HG03354 (cell line): Measurements from ENCODE around the gene PPIA.
"Not testable (repeated sequence)": the region's sequence is repeated elsewhere in the genome, so short reads cannot be mapped to it uniquely, and the experiment has no call there.

Experiments used
- ATAC-seq: cut with Tn5 transposase; IDR thresholded peaks from one replicate; pipeline ENCODE4 v1.9.1; 2021; ENCODE audit warnings: mild to moderate bottlenecking; ENCODE audit not compliant: unreplicated experiment, poor library complexity, severe bottlenecking

Gene PPIA

GRCh38 chr7:44783407-44783806 is 13.1 kb upstream of the PPIA start:
- no peak for ATAC-seq

GRCh38 chr7:44784364-44784763 is 12.1 kb upstream of the PPIA start:
- no peak for ATAC-seq

DNA sequence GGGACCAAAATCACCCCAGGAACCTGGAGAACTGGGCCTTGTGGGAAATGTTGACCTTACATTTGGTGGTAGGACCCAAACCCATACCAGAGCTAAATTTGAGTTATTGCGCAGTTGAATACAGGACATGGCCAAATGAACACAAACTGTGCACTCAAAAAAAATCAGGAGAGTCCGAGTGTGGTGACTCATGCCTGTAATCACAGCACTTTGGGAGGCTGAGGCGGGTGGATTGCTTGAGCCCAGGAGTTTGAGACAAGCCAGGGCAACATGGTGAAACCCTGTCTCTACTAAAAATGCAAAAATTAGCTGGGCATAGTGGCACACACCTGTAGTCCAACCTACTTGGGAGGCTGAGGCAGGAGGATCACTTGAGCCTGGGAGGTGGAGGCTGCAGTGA is 11.3 kb upstream of the PPIA start:
- ATAC-seq: not testable (repeated sequence)

DNA sequence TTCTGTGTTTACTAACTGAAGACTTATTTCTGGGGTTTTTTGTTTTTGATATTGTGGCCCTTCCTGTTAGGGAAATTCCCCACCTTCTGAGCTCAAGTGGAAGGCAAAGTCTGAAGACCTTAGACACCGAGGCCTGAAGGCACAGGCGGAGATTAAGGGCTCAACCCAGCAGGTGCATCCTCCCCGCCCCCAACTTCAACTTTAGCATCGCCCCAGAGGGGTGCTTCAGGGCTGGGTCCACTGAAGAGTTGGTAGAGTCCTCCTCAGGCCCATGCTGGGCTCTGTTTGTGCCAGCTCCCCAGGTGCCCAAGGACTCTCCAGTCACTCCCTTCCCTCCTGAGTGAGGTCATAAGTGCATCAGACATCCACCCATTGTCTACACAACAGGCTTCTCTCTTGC is 9.4 kb upstream of the PPIA start:
- no peak for ATAC-seq

- ATAC-seq: no peak
These were observed 8.7 kb upstream of the PPIA start for GRCh38 chr7:44787762-44788161.

- ATAC-seq: no peak
These were observed 6.5 kb upstream of the PPIA start for GRCh38 chr7:44789990-44790389.

DNA sequence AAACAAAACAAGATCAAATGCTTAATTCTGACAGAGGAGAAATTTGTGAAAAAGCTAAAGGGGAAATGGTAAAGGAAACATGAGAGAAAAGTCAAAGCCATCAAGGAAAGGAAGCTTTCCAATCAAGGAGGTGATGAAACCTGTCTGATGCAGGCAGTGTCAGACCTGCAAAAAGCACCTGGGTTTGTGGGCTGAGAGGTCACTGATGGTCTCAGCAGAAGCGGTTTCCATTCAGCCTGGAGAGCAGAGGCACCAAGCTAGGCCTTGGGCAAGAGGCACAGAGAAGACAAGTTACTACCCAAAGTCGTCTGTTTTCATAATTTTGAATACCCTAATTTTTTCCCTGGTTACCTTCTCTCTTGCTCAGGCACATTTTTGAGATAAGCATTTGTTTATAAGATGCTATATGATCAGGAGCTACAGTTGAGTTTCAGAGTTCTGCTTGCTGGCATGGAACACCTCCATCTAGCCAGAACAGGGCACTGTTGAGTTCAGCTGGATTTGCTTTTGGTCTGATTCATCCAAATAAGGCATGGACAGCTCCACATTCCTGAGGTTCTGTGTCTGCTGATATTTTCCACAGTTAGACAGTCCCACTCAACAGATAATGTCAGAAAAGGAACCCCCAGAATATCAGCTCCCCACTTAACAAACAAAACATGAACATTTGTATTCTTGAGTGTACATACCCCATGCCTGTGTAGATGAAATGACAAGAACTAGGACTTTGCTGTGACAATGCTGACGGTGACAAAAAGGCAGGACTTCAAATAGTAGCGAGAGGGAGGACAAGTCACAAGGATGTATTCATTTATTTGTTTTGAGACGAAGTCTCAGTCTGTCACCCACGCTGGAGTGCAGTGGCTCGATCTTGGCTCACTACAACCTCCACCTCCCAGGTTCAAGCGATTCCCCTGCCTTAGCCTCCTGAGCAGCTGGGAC is 4.9 kb upstream of the PPIA start:
- ATAC-seq: no peak

GRCh38 chr7:44793919-44794318 is 2.6 kb upstream of the PPIA start:
- no peak for ATAC-seq

- no peak for ATAC-seq
These were observed 2.1 kb upstream of the PPIA start for GRCh38 chr7:44794331-44794730.

DNA sequence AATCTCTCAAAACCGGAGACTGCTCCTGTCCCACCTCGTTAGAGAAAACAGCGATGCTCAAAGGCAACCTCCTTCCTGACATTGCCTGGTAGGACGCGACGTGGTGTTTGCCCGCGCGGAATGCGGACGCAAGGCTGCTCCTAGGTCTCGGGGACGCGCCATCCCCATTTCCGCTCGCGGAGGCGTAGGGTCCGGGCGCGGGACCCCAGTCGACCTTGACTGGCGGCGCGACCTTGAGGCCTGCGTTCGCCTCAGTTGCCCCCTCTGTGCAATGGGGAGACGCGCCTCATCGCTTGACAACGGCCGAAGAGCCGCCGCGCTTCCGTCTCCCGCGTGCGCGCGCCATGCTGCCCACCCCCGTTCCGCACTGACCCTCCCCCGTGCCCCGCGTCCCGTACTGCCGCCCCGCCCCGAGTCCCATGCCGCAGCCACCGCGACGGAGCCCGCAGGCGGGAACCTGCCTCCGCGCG is 412 bp upstream of the PPIA start:
- ATAC-seq: peak; percentile 35

DNA sequence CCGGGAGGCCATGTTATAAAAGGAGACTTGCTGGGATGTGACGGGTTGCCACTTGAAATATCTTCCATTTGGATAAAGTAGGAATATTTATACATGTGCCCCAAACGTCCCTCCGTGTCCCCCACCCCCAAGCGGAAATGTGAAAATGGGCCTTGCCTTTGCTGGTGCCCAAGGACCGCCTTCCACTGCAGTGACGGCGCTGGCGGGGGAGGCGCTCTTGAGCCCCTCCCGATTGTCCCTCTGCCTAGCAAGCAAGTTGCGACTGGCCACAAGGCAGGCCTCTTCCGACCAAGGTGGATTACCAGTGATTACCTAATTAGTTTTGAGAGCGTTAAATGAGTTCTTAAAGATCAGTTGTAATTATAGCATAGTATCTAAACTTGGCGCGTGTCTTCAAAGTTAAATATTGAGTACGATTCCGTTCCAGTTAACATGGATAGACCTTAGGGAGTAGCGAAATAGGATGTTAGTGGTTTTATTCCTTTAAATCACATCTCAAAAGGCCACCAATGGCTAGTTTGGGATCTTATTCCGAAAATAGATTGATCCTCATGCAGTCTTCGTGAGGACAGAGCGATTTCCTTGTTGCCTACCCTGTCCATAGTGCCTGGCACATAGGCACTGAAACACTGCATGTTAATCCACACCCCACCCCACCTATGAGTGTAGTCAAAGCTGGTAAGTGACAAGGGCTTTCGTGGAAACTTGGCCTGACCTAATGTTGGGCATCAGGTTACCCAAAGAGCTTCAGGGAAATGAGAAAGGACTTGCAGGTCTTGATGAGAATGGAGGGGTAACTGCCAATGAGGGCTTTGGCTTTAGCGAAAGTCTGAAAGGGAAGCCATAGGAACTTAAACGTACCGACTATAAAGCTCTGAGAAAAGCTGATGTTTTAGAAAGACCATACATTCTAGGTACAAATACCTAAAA is 1.1 kb downstream of the PPIA start:
- peak; percentile 53 for ATAC-seq

GRCh38 chr7:44798649-44799305 is 2.3 kb downstream of the PPIA start:
- ATAC-seq: no peak

- ATAC-seq: no peak
These were observed 3.5 kb downstream of the PPIA start for GRCh38 chr7:44799939-44800338.

- no peak for ATAC-seq
These were observed 5.4 kb downstream of the PPIA start for GRCh38 chr7:44801890-44802289.

- no peak for ATAC-seq
These were observed 6.0 kb downstream of the PPIA start for GRCh38 chr7:44802418-44803025.

DNA sequence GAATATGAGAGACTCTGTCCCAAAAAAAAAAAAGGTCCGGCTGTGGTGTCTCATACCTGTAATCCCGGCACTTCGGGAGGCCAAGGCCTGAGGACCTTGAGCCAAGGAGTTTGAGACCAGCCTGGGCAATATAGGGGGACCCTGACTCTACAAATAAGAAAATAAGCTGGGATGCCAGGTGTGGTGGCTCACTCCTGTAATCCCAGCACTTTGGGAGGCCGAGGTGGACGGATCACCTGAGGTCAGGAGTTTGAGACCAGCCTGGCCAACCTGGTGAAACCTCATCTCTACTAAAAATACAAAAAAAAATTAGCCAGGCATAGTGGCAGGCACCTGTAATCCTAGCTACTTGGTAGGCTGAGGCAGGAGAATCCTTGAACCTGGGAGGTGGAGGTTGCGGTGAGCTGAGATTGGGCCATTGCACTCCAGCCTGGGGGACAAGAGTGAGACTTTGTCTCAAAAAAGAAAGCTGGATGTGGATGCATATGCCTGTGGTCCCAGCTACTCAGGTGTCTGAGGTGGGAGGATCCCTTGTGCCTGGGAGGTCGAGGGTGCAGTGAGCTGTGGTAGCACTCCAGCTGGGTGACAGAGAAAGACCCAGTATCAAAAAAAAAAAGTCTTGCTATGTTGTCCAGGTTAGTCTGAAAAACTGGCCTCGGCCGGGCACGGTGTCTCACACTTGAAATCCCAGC is 7.5 kb downstream of the PPIA start:
- ATAC-seq: not testable (repeated sequence)

GRCh38 chr7:44805950-44806349 is 9.5 kb downstream of the PPIA start:
- no peak for ATAC-seq

DNA sequence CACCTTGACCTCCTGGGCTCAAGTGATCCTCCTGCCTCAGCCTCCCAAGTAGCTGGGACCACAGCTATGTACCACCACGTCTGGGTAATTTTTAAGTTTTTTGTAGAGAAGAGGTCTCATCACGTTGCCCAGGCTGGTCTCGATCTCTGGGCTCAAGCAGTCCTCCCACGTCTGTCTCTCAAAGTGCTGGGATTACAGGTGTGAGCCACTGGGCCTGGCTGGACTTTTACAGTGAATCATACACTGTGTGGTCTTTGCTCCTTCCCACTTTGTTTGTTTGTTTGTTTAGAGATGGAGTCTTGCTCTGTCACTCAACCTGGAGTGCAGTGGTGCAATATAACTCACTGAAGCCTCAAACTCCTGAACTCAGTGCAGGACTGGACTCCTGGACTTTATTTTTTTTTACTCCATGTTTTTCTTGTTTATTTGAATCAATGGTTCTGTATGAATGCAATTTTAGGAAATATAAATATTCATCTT is 12.5 kb downstream of the PPIA start:
- ATAC-seq: no peak

DNA sequence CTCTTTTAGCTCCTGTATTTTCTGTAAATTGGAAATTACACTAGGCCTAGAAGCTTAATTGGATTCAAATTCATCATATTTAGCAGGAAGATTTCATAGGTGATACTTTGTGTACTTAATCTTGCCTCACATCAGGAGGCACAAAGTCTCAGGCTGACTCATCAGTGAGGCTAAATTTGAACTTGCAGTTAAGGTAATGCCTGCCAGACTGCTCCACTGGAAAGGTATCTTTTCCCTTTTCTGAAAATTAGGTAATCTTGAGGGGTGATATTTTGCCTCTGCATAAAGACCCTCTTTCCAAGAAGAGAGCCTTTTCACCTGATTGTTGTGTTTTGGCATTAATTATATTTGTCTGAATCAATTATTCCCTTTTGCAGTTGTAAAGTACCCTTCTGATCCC is 14.6 kb downstream of the PPIA start:
- ATAC-seq: no peak
